HG03575 (cell line): ENCODE data around the gene GALNT10.

ENCODE experiments used
- ATAC-seq: cut with Tn5 transposase; IDR thresholded peaks from one replicate; pipeline ENCODE4 v1.9.1; 2021; ENCODE audit not compliant: unreplicated experiment, insufficient number of reproducible peaks, low FRiP score; ENCODE audit errors: extremely low read depth

GALNT10 gene

GRCh38 chr5:154200221-154200620 lies 9.7 kb downstream of the GALNT10 start:
- ATAC-seq, result no peak

GRCh38 chr5:154201108-154201769 lies 10.7 kb downstream of the GALNT10 start:
- no peak for ATAC-seq

- ATAC-seq, result peak; percentile 85
Observed at GRCh38 chr5:154202379-154203260, 12.1 kb downstream of the GALNT10 start.

GRCh38 chr5:154203798-154204578 lies 13.5 kb downstream of the GALNT10 start:
- no peak for ATAC-seq

- no peak for ATAC-seq
Observed at GRCh38 chr5:154205441-154206117, 15.0 kb downstream of the GALNT10 start.

GRCh38 chr5:154206311-154206710 lies 15.8 kb downstream of the GALNT10 start:
- no peak for ATAC-seq

GRCh38 chr5:154207204-154207603 lies 16.7 kb downstream of the GALNT10 start:
- no peak for ATAC-seq

- no peak for ATAC-seq
Observed at GRCh38 chr5:154209591-154210081, 19.1 kb downstream of the GALNT10 start.

GRCh38 chr5:154210163-154210562 lies 19.6 kb downstream of the GALNT10 start:
- no peak for ATAC-seq

- no peak for ATAC-seq
Observed at GRCh38 chr5:154211641-154212390, 21.3 kb downstream of the GALNT10 start.

- ATAC-seq, result no peak
Observed at GRCh38 chr5:154213592-154213991, 23.1 kb downstream of the GALNT10 start.

GRCh38 chr5:154214371-154215106 lies 24.0 kb downstream of the GALNT10 start:
- no peak for ATAC-seq

- ATAC-seq, result no peak
Observed at GRCh38 chr5:154215571-154216325, 25.2 kb downstream of the GALNT10 start.

GRCh38 chr5:154217462-154217861 lies 26.9 kb downstream of the GALNT10 start:
- ATAC-seq, result no peak

GRCh38 chr5:154218786-154219185 lies 28.3 kb downstream of the GALNT10 start:
- no peak for ATAC-seq

GRCh38 chr5:154220625-154221024 lies 30.1 kb downstream of the GALNT10 start:
- no peak for ATAC-seq

- no peak for ATAC-seq
Observed at GRCh38 chr5:154221371-154221896, 30.9 kb downstream of the GALNT10 start.
